Amniotic epithelial cell (primary cell): Measurements from ENCODE around the gene PPP2R5A.
A peak's percentile ranks its signal among the peaks of the same experiment; 100 is the strongest.
"Not testable (repeated sequence)": the region's sequence is repeated elsewhere in the genome, so short reads cannot be mapped to it uniquely, and the experiment has no call there.

ENCODE experiments used
- DNase-seq: peaks from one replicate; pipeline ENCODE4 v3.0.0-alpha.2; 2010; ENCODE audit warnings: low read depth

Gene PPP2R5A

GRCh38 chr1:212267460-212267859, 17.8 kb upstream of the PPP2R5A start:
- no peak for DNase-seq

GRCh38 chr1:212269306-212269705, 15.9 kb upstream of the PPP2R5A start:
- no peak for DNase-seq

DNA sequence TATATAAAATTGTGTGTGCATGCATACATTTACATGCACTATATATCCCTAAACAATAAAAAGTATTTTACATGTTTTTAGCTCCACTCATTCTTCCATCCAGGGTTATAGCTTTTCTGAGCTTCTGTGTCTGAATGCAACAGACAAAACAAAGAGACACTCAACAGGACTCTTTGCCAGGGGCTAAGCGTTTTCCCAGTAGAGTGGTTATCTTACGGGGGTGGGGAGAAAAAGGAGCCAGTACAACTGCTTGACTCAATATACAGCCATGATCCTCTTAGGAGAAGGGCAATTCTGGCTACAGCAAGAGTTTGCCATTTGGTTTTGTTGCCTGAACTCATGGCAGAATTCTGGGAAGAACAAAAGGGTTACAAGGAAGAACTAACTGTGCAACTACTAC, 14.6 kb upstream of the PPP2R5A start:
- no peak for DNase-seq

- no peak for DNase-seq
These were observed 14.0 kb upstream of the PPP2R5A start for GRCh38 chr1:212271234-212271633.

DNA sequence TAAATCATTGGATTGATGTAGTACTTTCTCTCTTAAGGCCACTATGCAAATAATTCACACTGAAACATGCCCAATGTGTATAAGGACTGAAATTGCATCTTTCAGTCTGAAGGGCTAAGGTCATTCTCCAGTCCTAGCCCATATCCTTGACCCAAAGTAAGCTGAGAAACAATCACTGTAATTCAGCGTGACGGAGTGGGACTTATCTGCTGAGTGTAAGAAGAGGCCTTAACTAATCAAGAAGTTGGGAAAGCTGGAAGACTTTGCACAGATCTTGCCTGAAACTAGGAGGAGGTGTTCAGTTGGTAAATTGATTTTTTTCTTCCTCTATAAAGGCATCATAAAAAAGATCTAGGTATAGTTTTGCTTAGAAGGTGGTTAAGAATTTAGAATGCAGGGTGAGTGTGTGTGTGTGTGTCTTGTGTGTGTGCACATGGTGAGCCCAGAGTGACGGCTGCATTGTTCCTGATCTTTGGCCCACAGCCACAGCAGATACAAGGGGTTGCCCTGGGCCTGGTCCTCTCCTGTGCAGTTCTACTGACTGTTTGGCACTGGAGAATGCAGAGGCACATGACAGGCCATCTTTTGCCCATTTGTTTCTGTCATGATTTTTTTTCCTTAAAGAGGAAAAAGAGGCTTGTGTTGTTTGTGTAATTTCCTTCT, 13.3 kb upstream of the PPP2R5A start:
- DNase-seq: no peak

GRCh38 chr1:212281590-212281989, 3.6 kb upstream of the PPP2R5A start:
- peak; percentile 81 for DNase-seq

DNA sequence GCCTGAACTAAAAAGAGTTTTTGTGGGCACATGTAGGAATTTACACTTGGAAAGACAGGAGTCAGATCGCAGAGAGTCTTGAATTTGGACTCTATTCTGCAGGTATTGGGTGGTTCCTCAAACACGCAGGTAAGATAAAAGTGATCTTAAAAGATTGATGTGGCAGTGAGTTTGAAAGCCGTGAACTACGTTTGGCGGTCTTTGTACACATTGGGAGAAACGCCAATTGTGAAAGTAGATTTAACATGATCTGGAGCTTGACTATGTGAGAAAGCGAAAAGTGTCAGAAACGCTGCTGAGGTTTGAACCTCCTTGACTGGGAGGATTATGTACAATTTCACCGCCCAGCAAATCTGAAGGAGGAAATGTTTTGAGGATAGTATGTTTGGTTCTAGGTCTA, 1.5 kb upstream of the PPP2R5A start:
- DNase-seq: no peak

DNA sequence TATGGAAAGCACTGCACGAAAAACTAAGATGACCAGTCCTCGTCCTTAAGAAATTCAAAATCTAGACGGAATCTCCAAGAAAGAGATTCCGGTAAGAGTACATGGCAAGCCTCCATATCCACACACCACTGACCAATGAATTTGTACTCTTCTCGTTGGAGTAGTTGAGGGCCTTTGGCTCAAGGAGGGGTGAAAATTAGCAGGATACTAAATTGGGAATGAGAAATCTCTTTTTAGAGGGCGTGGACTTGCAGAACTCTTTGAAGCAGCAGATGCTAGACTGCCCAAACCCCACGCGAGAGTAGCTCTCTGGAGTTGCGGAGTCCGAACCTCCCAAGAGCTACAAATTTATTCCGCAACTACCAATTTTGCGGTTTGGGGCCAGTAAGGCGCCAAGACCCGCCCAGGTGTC, 872 bp upstream of the PPP2R5A start:
- peak; percentile 52 for DNase-seq

DNA sequence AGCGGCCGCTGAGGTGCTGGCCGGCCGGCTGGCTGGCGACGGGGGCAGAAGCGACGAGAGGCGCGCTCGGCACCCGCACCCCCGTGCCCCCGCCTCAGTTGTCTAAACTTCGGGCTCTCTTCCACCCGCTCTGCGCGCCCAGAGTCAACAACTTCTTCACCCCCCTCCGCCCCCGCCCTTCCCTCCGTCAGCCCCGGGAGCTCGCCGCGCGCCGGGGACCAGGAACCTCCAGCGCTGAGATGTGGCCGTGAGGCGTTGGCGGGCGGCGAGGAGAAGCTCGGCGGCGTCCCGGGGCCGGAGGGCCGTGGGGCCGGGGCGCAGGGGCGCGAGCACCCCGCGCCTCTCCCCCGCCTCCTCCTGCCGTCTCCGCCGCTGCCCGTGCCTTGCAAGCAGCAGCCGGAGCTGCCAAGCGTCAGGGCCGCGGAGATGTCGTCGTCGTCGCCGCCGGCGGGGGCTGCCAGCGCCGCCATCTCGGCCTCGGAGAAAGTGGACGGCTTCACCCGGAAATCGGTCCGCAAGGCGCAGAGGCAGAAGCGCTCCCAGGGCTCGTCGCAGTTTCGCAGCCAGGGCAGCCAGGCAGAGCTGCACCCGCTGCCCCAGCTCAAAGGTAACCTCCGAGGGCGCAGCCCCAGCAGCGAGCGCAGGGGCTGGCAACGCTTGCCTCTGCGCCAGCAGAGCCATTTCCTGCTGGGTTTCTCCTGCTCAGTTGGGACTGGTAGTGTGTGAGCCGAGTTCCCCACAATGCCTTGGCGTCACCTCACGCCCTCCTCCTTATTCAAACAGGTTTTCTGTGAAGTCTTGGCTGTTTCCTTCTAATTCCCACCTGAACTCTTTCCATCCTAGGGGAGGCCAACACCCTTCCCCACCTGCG, 710 bp downstream of the PPP2R5A start:
- DNase-seq: peak; percentile 32

GRCh38 chr1:212286556-212287131, 1.4 kb downstream of the PPP2R5A start:
- peak; percentile 18 for DNase-seq

DNA sequence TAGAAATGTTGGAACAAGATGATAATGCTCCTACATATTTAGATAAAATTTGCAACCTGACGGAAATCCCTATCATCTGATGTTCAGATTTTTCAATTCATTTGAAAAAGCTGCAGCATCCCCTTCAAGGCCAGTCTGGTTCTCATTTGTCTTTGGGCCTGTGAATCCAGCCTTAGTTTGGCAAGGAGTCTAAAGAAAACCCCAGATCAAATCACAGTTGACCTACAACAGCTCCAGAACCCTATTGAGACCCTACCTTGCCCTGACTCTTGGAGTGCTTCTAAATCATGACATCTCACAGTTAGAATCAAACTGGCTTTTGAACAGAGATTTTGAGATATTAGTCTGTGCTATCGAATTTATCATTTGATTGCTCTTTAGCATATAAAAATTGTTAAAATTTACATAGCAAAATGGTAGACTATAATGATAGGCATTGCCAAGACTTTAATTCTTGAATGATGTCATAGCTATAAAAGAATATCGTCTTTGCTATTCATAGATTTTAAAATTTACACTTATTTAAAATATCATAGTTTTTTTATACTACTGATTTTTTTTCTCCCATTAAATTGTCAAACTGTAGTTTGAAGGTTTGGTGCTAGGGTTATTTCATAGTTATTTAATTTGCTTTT, 2.2 kb downstream of the PPP2R5A start:
- no peak for DNase-seq

- not testable (repeated sequence) for DNase-seq
These were observed 2.8 kb downstream of the PPP2R5A start for GRCh38 chr1:212287995-212288394.

- peak; percentile 65 for DNase-seq
These were observed 3.4 kb downstream of the PPP2R5A start for GRCh38 chr1:212288615-212289014.

DNA sequence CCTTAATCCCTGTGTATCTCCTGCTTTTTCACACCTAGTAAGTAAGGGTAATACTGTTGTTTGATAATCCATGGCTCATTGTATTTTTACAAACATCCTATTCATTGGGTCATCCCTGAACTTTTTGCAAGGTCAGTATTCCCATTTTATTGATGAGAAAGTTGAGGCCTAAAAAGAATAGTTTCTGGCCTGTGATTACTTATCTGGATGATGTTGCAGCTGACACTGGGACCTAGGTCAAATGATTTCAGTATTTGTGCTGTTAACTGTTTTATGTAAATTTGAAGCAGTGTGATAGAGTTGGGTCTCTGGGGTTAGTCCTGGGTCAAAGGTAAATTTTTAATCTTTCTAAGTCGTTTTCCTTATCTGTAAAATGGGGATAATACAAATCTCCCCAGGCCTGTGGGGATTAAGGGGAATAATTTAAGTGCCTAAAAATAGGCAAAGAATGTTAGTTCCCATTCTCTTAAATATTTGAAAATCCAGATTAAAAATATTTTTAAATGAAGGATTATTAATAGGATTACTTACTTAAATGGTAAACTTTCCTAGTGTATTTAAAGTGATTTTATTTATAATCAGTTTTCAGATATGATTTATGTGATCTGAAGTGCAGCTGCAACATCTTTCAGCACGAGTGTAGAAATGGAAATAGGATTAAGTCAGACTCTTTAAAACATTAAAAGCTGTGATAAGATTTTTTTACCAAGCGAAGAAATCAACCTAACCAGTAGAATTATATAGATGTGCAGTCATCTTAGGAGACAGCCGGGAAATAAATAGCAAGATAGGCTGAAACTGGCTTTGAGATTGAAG, 4.3 kb downstream of the PPP2R5A start:
- no peak for DNase-seq

GRCh38 chr1:212290608-212291007, 5.4 kb downstream of the PPP2R5A start:
- peak; percentile 23 for DNase-seq

DNA sequence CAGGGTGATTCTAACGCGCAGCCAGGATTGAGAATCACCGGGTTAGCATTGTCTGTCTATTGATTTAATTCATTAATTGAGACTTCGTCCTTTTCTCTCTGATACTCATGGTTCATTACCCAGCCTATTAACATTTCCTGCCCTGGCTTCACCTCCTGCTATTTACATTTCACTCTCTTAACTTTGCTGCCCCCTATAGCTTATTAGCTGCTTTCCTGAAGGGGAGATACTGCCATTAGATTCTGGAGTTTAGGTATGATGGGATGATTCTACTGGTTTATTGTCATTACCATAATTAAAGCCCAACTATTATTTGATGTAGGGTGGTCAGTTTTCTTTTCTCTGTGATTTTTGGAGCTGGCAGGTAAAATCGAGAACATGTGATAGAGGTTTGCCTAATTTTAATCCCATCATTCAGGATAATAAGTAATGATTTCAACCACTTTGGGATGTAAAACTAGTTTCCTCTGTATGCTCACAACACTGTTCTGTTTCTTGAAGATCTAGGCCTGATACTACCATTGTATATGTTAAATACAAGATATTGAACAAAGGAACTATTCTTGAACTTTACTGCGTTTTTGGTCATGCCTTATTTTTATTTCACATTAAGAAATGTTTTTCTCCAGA, 6.4 kb downstream of the PPP2R5A start:
- DNase-seq: peak; percentile 59

- DNase-seq: no peak
These were observed 7.3 kb downstream of the PPP2R5A start for GRCh38 chr1:212292250-212293105.

DNA sequence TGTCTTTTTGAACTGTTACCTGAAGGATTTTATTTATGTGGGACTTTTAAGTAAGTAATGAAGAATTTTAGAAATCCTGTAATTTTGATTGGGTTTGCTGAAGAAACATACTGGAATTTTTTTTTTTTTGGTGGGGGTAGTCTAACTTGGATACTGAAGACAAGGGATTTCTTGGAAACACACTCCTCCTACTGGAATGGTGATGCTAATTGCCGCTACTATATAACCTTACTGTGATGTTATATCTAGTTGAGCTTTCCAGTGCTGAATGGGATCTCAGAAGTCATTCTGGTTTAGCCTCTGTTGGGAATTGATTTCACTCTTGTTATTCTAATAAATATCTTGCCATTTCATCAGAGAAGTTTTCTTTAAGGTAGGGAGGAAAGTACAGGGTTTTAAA, 8.4 kb downstream of the PPP2R5A start:
- DNase-seq: peak; percentile 35

GRCh38 chr1:212294983-212295382, 9.8 kb downstream of the PPP2R5A start:
- DNase-seq: peak; percentile 78

GRCh38 chr1:212295579-212295978, 10.4 kb downstream of the PPP2R5A start:
- DNase-seq: no peak
